Measurements from ENCODE around the gene CUX1.

The CUX1 gene

DNA sequence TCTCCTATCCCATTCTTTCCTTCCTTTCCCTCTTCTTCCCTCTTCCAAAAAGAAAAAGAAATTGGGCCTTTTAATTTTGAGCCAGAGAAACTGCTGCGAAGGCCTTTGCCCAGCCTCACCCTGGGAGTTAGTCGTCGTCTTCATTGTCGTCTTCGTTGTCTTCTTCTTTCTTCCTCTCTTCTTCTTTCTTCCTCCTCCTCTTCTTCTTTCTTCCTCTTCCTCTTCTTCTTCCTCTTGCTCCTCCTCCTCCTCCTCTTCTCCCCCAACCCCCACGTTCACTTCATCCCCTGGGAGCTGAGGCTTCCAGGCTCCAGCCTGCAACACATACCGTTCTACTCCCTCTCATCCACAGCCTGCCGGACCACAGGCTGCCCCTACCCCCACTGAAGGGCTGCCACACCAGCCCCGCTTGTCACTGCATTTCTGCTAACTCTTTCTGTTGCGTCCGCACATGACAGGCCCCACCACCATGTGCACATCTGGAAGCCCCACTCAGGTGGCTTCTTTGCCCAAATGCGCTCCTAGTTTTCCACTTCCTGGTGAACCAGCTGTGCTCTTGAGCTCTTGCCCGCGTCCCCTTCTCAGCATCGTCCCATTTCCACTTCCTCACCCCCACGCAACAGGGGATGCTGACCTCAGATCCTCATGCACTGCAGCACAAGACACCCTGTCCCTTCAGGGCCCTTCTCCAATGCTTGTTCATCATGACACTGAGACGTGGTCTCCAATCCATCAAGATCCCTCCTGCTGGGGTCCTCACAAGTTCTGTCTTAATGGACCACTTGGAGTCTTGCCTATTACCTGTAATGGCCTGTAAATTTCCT lies 374.3 kb downstream of the CUX1 start:
- Mint-ChIP-seq H3K9me3 (no peaks in the 10 kb centered on the region), H3K27me3 (ENCODE audit: low read depth, poor library complexity) (peaks cover 3% of the 10 kb centered on the region), H3K4me1 (peaks cover 28% of the 10 kb centered on the region), H3K36me3 (ENCODE audit: low read depth) (peaks cover 68% of the 10 kb centered on the region), H3K4me3 (no peak overlapping the region), H3K27ac (peak overlapping the region; percentile 79)
- TF ChIP-seq, protein P1, sequence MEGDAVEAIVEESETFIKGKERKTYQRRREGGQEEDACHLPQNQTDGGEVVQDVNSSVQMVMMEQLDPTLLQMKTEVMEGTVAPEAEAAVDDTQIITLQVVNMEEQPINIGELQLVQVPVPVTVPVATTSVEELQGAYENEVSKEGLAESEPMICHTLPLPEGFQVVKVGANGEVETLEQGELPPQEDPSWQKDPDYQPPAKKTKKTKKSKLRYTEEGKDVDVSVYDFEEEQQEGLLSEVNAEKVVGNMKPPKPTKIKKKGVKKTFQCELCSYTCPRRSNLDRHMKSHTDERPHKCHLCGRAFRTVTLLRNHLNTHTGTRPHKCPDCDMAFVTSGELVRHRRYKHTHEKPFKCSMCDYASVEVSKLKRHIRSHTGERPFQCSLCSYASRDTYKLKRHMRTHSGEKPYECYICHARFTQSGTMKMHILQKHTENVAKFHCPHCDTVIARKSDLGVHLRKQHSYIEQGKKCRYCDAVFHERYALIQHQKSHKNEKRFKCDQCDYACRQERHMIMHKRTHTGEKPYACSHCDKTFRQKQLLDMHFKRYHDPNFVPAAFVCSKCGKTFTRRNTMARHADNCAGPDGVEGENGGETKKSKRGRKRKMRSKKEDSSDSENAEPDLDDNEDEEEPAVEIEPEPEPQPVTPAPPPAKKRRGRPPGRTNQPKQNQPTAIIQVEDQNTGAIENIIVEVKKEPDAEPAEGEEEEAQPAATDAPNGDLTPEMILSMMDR (IDR thresholded peaks at IDR 0.05): no peak
- no peak for DNase-seq

DNA sequence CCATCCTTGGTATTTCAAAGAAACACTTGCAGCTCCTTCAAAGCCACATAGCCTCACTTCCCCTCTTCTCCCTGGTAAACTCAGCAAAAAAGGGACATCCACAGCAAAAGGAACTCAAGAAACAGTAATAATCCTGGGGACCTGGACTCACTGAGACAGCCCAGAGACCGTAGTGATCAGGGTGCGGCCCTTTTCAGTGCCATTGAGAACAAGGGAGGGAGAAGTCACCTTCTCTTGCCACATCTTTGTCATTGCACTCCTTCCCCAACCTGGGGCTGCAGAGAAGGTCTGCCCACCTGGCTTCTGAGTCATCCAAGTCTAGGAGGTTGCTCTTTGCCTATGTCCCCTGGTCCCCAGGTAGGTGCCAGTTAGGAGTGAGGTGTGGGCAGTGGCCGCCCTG lies 375.4 kb downstream of the CUX1 start:
- Mint-ChIP-seq H3K4me1 (peaks cover 37% of the 10 kb centered on the region), H3K4me3 (no peak overlapping the region), H3K27me3 (ENCODE audit: low read depth, poor library complexity) (peaks cover 3% of the 10 kb centered on the region), H3K36me3 (ENCODE audit: low read depth) (peaks cover 78% of the 10 kb centered on the region), H3K9me3 (no peaks in the 10 kb centered on the region), H3K27ac (peak overlapping the region; percentile 44)
- no peak for DNase-seq
- TF ChIP-seq, protein P1 (IDR thresholded peaks at IDR 0.05): no peak

DNA sequence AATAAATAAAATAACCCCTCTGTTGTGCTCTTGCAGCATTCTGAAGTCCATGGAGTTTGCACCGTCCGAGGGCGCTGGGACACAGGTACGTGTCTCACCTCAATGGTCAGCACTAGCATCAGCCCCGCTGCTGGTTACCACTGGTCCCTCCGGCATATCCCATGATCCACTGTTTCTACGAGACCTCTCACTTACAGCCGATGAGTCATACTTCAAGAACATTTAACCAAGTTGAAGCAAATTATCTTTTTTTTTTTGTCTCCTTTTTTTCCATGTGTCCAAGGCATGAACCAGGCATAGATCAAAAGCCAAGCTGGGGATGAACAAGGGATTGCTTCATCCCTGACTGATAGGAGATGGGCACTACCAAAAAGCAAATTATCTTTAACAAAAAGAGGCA lies 376.4 kb downstream of the CUX1 start:
- Mint-ChIP-seq H3K4me1 (peaks cover 46% of the 10 kb centered on the region), H3K9me3 (no peaks in the 10 kb centered on the region), H3K27ac (peak overlapping the region; percentile 23), H3K36me3 (ENCODE audit: low read depth) (peaks cover 84% of the 10 kb centered on the region), H3K27me3 (ENCODE audit: low read depth, poor library complexity) (peaks cover 3% of the 10 kb centered on the region), H3K4me3 (no peak overlapping the region)
- TF ChIP-seq, protein P1 (IDR thresholded peaks at IDR 0.05): no peak
- DNase-seq: no peak

DNA sequence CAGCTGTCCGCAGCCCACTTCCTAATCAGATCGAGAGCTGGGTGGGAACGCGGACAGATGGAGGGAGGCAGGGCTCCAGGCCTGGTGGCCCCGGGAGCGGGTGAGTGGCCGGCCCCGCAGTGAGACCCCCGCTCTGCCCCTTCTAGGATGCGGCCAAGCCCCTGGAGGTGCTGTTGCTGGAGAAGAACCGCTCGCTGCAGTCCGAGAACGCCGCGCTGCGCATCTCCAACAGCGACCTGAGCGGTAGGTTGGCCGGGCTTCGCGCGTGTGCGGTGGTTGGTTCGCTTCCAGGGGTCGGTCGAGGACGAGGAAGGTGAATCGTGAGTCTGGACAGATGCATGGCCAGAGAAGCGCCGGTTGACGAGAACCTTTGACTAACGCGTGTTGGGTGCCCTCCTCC lies 377.9 kb downstream of the CUX1 start:
- no peak for DNase-seq
- no peak overlapping the region for H3K4me3 Mint-ChIP-seq
- no peak overlapping the region for H3K27ac Mint-ChIP-seq
- TF ChIP-seq, protein P1 (IDR thresholded peaks at IDR 0.05): no peak
- peaks cover 61% of the 10 kb centered on the region for H3K4me1 Mint-ChIP-seq
- H3K9me3 Mint-ChIP-seq: no peaks in the 10 kb centered on the region
- peaks cover 93% of the 10 kb centered on the region for H3K36me3 Mint-ChIP-seq (ENCODE audit: low read depth)
- peaks cover 3% of the 10 kb centered on the region for H3K27me3 Mint-ChIP-seq (ENCODE audit: low read depth, poor library complexity)

DNA sequence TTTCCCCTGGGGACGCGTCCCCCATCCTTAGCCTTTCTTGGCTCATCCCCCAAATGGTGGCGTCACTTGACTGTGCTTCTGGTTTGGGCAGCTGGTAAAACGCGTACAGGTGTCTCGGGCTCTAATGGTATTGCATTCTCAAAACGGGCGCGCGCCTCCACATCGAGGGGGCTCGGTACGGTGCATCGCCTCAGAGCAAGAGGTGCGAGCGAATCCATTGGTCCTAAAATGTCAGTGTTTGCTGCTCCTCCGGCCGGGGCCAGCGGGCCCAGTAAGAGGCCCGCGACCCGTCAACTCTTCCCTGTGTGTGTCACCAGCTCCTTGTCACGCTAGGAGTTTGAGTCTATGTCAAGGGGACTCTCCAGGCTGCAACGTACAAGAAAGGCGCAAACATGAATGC lies 378.6 kb downstream of the CUX1 start:
- peaks cover 1% of the 10 kb centered on the region for H3K27me3 Mint-ChIP-seq (ENCODE audit: low read depth, poor library complexity)
- H3K4me3 Mint-ChIP-seq: no peak overlapping the region
- H3K4me1 Mint-ChIP-seq: peaks cover 61% of the 10 kb centered on the region
- TF ChIP-seq, protein P1 (IDR thresholded peaks at IDR 0.05): no peak
- peaks cover 90% of the 10 kb centered on the region for H3K36me3 Mint-ChIP-seq (ENCODE audit: low read depth)
- no peak for DNase-seq
- H3K9me3 Mint-ChIP-seq: no peaks in the 10 kb centered on the region
- no peak overlapping the region for H3K27ac Mint-ChIP-seq

DNA sequence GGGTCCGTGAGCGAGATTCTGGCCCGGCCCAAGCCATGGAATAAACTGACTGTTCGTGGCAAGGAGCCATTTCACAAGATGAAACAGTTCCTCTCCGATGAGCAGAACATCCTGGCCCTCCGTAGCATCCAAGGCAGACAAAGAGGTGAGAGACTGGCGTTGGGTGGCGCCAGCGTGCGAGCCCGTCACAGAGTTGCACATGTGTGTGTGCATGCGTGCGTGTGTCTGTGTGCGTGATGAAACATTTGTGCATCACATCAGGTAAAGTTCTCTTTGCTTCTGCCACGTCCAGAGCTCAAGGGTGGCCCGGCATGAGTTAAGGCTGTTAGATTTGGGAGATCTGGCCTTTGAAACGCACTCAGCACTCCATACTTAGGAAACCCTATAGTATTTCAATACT lies 379.7 kb downstream of the CUX1 start:
- peak overlapping the region; percentile 57 for H3K27ac Mint-ChIP-seq
- no peaks in the 10 kb centered on the region for H3K27me3 Mint-ChIP-seq (ENCODE audit: low read depth, poor library complexity)
- peaks cover 51% of the 10 kb centered on the region for H3K4me1 Mint-ChIP-seq
- no peak for DNase-seq
- no peak overlapping the region for H3K4me3 Mint-ChIP-seq
- H3K36me3 Mint-ChIP-seq (ENCODE audit: low read depth): peaks cover 86% of the 10 kb centered on the region
- no peaks in the 10 kb centered on the region for H3K9me3 Mint-ChIP-seq
- TF ChIP-seq, protein P1 (IDR thresholded peaks at IDR 0.05): no peak
